SK-N-MC (cell line): ENCODE measurements around the gene CRAT.

Source experiments
- EZH2 ChIP-seq: fragments of 200-600 bp; sonication (generic); IDR thresholded peaks from one replicate; pipeline ENCODE4 v1.6.1; 2017; ENCODE audit warnings: antibody characterized with exemption
- FOXP2 ChIP-seq: optimal IDR thresholded peaks from 2 replicates; pipeline ENCODE3; 2011; ENCODE audit warnings: mild to moderate bottlenecking, moderate library complexity; ENCODE audit not compliant: insufficient read depth; ENCODE audit errors: extremely low read length, control extremely low read depth
- POLR2AphosphoS5 ChIP-seq: IDR thresholded peaks from 2 replicates; pipeline ENCODE4 v1.6.1; 2012; ENCODE audit warnings: mild to moderate bottlenecking, low read depth, low read length, borderline replicate concordance

DNA sequence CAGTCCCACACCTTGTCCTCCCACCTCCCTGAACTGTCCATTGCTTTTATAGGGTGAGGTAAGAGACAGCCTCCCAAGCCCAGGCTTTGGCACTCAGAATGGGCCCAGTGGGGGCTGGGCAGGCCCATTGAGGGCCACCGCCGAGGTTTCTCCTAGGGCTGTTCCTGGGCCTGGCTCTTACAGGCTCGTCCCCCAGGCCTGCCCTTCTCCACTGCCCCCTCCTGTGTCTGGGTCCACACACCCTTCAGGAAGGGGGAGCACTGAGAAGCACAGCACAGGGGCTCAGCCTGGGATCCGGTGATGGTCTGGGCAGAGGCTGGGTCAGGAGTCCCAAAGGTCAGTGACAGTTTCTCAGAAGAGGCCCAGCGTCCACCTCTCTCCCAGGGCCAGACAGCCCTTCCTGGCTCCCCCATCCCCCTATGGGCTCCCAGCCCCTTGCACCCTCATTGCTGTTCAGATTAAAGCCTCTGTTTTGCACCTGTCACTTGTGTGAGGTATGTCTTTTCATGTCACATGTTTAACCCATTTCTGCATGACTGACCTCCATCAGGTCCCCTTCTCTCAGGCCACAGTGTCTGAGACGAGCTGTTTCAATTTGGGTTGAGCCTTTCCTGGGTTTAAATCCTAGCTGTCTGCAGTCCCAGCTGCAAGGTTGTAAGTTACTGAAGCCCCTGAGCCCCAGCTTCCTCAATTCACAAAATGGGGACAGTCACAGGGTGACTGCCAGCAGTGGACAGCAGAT, 38.0 kb upstream of the CRAT start:
- TF ChIP-seq POLR2AphosphoS5 (no peak), EZH2 (no peak), FOXP2 (no peak)
